ENCODE results near the gene KIAA1328.
A peak's percentile ranks its signal among the peaks of the same experiment; 100 is the strongest.
"Not testable (repeated sequence)": the region's sequence is repeated elsewhere in the genome, so short reads cannot be mapped to it uniquely, and the experiment has no call there.

KIAA1328 gene

GRCh38 chr18:36828630-36829361 is at the start of gene KIAA1328, which contains the start of gene TPGS2:
TSS of gene KIAA1328 (plus strand) at chr18:36829127. CDS start at chr18:36829139, 12 bp downstream.
TSS of gene TPGS2 (minus strand) at chr18:36829002. CDS start at chr18:36828767, 235 bp downstream.
- peak; percentile 70 for DNase-seq (ENCODE audit: low spot score)

DNA sequence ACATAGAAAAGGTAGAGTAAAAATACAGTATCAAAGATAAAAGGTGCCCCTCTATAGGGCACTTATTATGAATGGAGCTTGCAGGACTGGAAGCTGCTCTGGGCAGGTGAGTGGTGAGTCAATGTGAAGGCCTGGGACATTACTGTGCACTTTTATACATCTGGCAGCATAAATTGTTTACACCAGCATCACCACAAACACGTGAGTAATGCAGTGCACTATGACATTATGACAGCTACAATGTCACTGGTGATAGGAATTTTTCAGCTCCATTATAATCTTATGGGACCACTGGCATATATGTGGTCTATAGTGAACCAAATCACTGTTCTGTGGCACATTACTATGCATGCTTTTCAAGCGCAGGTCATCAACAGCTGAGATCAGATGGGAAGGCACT is 48.2 kb upstream of the KIAA1328 start:
- DNase-seq (ENCODE audit: low spot score) = no peak

DNA sequence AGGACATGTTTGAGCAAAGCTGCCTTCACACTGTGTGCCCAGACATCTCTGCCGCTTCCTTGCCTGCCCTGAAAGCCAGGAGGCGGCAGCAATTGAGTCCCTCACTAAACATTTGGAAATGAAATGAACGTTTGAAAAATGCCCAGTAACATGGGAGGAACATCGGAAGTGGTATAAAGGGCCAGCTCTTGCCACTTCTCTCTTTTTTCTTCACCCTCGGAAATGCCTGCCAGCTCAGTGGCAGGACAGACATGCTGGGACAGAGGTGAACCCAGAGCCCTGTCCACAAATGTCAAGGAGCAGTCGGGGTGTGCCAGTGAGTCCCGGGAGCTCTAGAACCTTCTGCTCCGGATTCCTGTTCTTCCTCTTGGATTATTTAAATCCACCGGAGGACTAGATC is 46.2 kb upstream of the KIAA1328 start:
- no peak for DNase-seq (ENCODE audit: low spot score)

DNA sequence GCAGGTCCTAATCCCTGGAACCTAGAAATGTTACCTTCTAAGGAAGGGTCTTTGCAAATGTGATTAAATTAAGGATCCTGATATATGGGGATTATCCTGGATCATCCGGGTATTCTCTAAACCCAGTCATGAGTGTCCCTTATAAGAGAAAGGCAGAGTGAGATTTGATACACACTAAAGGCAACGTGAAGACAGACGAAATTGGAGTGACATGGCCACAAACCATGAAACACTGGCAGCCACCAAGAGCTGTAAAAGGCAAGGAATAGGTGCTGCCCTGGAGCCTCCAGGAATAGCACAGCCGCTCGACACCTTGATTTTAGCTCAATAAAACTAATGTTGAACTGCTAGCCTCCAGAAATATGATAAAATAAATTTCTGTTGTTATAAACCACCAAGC is 45.1 kb upstream of the KIAA1328 start:
- no peak for DNase-seq (ENCODE audit: low spot score)

DNA sequence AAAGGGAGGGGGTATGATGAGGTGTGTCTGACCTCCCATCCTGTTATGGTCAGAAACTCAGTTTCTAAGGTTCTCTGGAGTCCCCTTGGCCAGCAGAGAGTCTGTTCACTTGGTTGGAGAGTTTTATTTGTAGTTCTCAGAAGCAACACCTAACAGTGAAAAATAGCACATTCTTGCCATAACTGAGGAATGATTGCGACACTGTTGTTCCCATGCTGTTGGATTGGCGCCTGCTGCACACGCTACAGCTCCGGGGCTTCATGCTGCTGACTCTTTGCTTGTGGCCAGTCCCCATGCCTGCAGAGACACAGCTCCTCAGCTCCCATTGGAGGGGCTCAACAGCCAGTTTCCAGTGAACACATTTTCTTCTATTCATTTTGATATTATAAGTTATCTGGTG is 42.2 kb upstream of the KIAA1328 start:
- peak; percentile 50 for DNase-seq (ENCODE audit: low spot score)

DNA sequence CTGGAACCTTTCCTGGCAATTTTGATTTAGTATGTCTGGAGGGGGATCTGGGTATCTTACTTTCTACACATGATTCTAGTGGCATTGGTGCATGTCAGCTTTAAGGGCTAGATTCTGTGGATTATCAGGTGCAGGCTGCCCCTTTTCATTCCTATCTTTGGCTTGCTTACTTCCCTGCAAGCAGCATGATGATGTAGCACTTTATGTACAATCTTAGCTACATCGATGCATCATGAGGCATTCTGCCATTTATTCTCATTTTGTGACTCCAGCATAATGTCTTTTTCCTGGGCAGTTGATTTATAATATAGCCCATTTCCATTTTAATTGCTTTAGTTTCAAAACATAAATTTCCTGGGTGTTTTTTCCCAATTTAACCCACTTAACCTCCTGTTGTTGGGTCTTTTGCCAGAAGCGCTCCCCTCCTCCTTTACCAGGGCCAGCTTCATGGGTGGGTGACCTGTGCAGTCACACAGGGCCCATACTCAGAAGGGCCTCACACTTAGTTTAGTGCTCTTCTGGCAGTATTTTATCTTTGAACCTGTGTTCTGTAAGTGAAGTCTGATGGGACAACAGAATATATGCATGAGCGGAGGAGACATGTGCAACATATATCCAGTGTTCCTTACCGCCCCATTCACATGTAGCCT is 36.2 kb upstream of the KIAA1328 start:
- no peak for DNase-seq (ENCODE audit: low spot score)

GRCh38 chr18:36798738-36799473 is 30.0 kb upstream of the KIAA1328 start:
- DNase-seq (ENCODE audit: low spot score) = no peak

DNA sequence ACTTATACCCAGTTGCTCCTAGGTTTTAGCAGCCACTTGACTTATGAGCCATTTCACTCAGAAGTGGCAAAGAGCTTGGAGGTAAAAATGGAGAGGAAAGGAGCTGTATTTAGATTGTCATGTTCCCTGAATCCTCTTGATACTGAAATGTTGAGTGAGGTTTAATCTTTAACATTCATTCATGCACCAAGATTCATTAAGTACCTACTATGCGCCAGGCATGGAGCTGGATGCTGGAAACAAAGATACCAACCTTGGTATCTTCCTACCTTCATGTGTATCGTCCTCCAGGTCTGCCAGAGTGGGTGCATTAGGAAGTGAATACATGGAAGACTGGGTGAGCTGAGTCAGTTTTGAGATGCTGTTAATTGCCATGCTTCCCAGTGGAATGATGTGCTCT is 23.8 kb upstream of the KIAA1328 start:
- DNase-seq (ENCODE audit: low spot score) = no peak

GRCh38 chr18:36808681-36809080 is 20.2 kb upstream of the KIAA1328 start:
- DNase-seq (ENCODE audit: low spot score) = no peak

DNA sequence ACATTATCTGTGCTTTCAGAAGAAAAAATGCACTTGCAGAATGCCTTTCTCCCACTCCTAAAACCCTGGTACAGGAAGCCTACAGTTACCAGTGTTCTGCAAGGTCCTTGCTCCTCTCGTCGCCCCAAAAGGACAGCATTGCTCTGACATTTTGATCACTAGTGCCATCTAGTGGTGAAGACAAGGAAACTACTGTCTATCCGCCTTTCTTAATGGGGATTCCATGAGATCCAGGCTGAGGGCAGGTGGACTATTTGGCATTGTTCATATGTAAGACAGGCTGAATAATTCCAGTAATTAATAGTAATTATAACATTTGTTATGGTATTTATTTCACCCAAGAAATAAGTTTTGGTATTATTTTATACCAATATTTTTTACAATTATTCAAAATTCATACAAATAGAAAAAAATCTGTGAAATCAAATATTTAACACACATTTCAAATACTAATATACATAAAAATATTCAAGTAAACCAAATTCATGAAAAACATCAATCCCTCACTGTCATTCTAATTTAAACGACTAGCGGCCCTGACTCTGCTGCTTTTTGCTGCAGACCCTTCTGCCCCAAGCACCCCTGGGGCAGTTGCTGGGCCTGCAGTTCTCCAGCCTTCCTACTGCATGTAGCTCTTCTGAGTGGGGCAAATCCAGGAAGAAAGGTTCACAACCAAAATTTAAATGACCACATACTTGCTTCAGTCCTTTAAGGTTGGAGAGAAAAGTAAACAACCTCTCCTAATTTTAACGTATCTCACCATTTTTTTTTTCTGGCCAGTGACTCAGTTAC is 19.1 kb upstream of the KIAA1328 start:
- peak; percentile 25 for DNase-seq (ENCODE audit: low spot score)

- DNase-seq (ENCODE audit: low spot score) = no peak
Observed at GRCh38 chr18:36811430-36811829, 17.5 kb upstream of the KIAA1328 start.

GRCh38 chr18:36811955-36812354 is 17.0 kb upstream of the KIAA1328 start:
- DNase-seq (ENCODE audit: low spot score) = no peak

DNA sequence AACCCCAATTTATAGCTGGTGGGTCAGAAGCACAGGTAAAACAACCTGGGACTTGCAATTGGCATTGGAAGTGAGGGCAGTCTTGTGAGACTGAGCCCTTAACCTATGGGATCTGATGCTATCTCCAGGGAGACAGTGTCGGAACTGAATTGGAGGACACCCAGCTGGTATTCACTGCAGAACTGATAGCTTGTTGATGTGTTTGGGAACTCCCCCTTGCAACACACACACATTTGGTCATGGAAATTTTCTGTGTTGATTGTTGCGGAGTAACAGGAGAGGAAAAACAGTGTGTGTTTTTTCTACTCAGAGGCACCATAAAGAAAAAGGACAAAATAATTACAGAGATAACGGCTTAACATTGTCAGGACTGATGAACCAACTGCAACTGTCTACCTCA is 16.2 kb upstream of the KIAA1328 start:
- DNase-seq (ENCODE audit: low spot score) = no peak

GRCh38 chr18:36813101-36813775 is 15.7 kb upstream of the KIAA1328 start:
- no peak for DNase-seq (ENCODE audit: low spot score)

DNA sequence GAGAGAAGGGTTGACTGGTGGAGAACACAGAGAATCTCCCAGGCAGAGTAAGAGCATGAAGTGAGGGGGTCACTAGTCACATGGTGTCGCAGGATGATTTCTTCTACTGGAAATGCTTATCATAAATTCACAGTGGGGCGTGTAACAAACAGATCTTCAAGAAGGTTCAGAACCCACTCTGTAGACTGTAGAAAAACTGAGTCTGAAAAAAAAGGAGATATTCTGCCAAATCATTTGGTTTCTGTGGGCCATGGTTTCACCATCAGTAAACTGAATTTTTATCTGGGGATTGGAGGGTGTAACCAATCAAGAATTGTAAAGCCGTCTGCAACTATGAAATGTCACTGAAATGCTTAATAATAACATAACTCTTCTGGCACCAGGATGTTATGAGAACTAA is 15.1 kb upstream of the KIAA1328 start:
- DNase-seq (ENCODE audit: low spot score) = no peak

- DNase-seq (ENCODE audit: low spot score) = no peak
Observed at GRCh38 chr18:36814994-36815393, 13.9 kb upstream of the KIAA1328 start.

DNA sequence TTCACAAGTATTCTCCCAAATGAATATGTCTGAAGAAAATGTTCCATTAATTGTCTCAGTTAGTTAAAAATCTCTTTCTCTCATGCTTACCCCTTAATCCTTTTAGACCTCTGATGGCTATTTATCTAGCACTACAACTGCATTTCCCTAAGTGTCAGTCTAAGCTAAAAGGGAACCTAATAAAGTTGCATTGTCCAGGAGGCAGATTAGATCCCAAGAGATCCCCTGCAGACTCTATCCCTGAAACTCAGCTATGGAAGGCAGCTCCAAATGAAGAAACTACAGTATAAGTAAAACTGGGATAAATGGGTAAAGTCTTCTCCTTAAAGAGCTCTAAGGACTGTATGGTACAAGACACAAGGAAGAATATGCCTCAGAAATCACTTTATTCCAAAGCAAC is 12.8 kb upstream of the KIAA1328 start:
- DNase-seq (ENCODE audit: low spot score) = not testable (repeated sequence)

GRCh38 chr18:36817039-36817438 is 11.9 kb upstream of the KIAA1328 start:
- DNase-seq (ENCODE audit: low spot score) = no peak

DNA sequence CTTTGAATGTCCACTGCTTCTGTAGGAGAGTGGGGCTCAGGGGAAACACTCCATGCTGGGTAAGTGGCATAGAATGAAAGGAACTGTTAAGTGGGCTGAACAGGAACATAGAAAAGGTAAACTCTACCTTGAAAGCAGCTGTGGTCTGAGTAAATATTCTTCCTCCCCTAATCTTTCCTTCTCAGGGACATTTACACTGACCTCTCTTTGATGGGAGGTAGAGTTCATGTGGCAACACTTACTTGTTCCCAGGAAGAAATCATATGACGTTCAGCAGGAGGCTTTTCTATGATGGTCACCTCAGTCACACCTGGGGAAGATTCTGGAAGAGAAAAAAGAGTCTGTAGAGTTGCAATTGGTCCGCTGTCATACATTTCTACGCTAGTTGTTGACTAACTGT is 10.3 kb upstream of the KIAA1328 start:
- no peak for DNase-seq (ENCODE audit: low spot score)

DNA sequence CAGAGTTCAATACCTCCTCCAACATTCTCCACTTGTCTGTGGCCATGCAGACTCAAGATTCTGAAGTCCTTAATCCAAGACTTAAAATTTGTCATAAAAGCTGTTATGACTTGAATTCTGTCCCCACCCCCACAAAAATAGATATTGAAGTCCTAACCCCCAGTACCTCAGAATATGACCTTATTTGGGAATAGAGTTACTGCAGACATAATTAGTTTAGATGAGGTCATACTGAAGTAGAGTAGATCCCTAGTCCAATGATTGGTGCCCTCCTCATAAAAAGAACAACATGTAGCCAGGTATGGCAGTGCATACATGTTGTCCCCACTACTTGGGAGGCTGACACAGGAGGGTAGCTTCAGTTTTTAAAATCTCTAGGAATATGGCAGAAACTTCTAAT is 9.3 kb upstream of the KIAA1328 start:
- DNase-seq (ENCODE audit: low spot score) = no peak

DNA sequence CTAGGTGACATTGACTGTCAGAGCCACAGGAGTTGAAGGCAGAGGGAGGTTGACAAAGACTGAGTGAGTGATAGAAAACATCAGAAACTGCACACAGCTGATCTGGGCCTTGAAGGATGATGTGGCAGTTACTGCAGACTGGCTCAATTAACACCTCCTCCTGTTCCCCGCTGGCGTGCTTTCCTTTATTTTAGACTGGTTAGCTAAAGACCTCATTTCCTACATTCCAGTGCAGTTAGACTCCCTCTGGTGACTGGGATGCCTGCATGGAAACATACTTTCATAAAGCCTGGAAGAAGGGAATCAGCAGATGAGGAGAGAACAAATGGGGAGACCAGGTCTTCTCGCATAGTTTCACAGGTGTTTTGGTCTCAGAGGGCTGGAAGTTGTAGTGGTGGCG is 7.2 kb upstream of the KIAA1328 start:
- no peak for DNase-seq (ENCODE audit: low spot score)

- DNase-seq (ENCODE audit: low spot score) = no peak
Observed at GRCh38 chr18:36825526-36825925, 3.4 kb upstream of the KIAA1328 start.

Data from HuH-7.5 (cell line).